AG09319 (cell line): ENCODE data around the gene PF4V1.

Experiments
- DNase-seq: peaks from one replicate; pipeline ENCODE4 v3.0.0-alpha.2; 2010; ENCODE audit warnings: low read depth; ENCODE audit errors: extremely low read depth
- TF ChIP-seq, protein P1 (sequence below): IDR thresholded peaks from 2 replicates; pipeline ENCODE4 v1.5.1; 2011; ENCODE audit warnings: low read depth, mild to moderate bottlenecking, inconsistent platforms, low read length, moderate library complexity

Gene PF4V1

GRCh38 chr4:73853718-73854473 lies 800 bp downstream of the PF4V1 start:
- DNase-seq, result no peak

GRCh38 chr4:73855406-73855805 lies 2.3 kb downstream of the PF4V1 start:
- no peak for DNase-seq

More at GRCh38 chr4:73853718-73854473, 800 bp downstream of the PF4V1 start:
- TF ChIP-seq, protein P1, sequence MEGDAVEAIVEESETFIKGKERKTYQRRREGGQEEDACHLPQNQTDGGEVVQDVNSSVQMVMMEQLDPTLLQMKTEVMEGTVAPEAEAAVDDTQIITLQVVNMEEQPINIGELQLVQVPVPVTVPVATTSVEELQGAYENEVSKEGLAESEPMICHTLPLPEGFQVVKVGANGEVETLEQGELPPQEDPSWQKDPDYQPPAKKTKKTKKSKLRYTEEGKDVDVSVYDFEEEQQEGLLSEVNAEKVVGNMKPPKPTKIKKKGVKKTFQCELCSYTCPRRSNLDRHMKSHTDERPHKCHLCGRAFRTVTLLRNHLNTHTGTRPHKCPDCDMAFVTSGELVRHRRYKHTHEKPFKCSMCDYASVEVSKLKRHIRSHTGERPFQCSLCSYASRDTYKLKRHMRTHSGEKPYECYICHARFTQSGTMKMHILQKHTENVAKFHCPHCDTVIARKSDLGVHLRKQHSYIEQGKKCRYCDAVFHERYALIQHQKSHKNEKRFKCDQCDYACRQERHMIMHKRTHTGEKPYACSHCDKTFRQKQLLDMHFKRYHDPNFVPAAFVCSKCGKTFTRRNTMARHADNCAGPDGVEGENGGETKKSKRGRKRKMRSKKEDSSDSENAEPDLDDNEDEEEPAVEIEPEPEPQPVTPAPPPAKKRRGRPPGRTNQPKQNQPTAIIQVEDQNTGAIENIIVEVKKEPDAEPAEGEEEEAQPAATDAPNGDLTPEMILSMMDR, result no peak

DNA sequence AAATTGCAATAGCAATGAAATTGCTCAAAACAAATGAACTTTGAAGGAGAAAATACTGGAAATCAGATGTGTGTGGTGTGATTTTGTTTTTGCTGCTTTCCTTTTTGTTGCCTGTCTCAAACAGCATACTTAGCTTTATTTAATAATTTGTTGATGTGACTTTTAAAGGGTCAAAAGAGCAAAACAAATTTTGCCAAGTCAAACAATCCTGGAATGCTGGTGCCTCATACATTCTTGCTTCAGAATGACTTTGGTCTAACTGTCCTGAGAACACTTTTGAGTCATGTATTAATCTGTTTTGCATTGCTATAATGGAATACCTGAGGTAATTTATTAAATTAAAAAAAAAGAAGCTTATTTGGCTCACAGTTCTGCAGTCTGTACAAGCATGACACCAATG lies 3.4 kb downstream of the PF4V1 start:
- no peak for DNase-seq
- TF ChIP-seq, protein P1, result no peak

More at GRCh38 chr4:73855406-73855805, 2.3 kb downstream of the PF4V1 start:
- TF ChIP-seq, protein P1, result no peak

- peak; percentile 86 for DNase-seq
- TF ChIP-seq, protein P1, result no peak
Observed at GRCh38 chr4:73859614-73860088, 6.6 kb downstream of the PF4V1 start.

GRCh38 chr4:73860181-73860580 lies 7.1 kb downstream of the PF4V1 start:
- TF ChIP-seq, protein P1, result no peak
- DNase-seq, result no peak

DNA sequence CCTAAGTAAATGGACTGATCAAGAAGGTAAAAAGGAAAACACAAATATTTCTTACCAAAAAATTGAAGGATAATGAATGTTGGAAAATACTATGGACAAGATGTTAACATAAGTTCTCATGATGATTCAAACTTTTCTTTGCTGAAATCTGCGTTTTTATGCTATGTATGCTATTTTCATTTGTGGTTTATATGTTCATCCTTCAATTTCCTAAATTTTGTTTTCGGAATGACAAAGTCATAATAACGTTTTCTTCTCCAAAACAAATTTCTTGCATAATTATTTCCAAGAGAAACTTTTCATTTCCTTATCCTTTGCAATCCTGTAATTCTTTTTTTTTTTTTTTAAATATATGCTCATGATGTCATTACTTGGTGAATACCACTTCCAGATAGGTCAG lies 7.8 kb downstream of the PF4V1 start:
- DNase-seq, result no peak
- TF ChIP-seq, protein P1, result no peak

DNA sequence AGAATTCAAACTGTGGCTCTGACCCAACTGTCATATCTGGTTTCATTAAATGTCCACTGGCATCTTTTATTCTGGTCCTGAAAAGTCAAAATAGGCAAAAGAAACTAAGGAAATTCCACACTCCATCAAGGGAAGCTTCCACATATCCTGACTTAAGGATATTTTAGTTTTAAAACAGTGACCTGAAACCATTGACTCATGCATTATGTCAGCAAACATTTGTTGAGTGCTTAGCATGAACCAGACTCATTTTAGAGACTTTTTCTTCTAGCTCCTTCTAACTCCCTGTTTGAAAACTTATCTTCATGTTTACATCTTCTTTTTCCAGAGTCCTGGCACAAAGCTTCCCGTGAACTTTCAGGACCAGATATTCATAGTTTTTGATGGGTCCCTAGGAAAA lies 9.2 kb downstream of the PF4V1 start:
- DNase-seq, result no peak
- TF ChIP-seq, protein P1, result no peak
